Naive thymus-derived CD8-positive, alpha-beta T cell (primary cell): ENCODE results near the gene SLC25A11. TPM values are rescaled to one million over a fixed set of nuclear protein-coding genes. Genes with fewer than 3 reads are reported as not detected.
A peak's percentile ranks its signal among the peaks of the same experiment; 100 is the strongest.

Source experiments
- ATAC-seq, 2 donors: fragments of 150-1000 bp; cut with Tn5 transposase in 1 of 2; sonication (Bioruptor Pico), chemical (Tn5 transposase) in 1 of 2; 1 replicate in 1 of 2; 2 replicates in 1 of 2; pipeline ENCODE4 v1.10.0; 2021; ENCODE audit warnings: mild to moderate bottlenecking in 2 of 2, moderate library complexity in 2 of 2
- POLR2A ChIA-PET: fragments of 350-600 bp; sonication (Branson Sonifier 250); formaldehyde crosslinking; loops from one replicate; lab custom pipeline; 2021; ENCODE audit warnings: antibody characterized with exemption; lab: Charles Lee
- DNase-seq, 10 donors: peaks; one replicate each; pipeline versions ENCODE4 v3.0.0 to v3.0.0-alpha.2; 2020 to 2022
- H3K27ac Mint-ChIP-seq, 10 donors: one replicate each; pipeline ENCODE4 v1.8.0; 2020 to 2022; ENCODE audit warnings: mild to moderate bottlenecking in 10 of 10, mixed read lengths in 10 of 10, moderate library complexity in 4 of 10, inconsistent platforms in 1 of 10
- H3K27me3 Mint-ChIP-seq, 5 donors: one replicate each; pipeline ENCODE4 v1.8.0; 2021 to 2022; ENCODE audit warnings: mixed read lengths in 5 of 5
- H3K36me3 Mint-ChIP-seq, 3 donors: one replicate each; pipeline ENCODE4 v1.8.0; 2020 to 2022; ENCODE audit warnings: mixed read lengths in 3 of 3, mild to moderate bottlenecking in 2 of 3, inconsistent platforms in 1 of 3
- H3K4me1 Mint-ChIP-seq, 4 donors: one replicate each; pipeline ENCODE4 v1.8.0; 2021 to 2022; ENCODE audit warnings: mixed read lengths in 4 of 4
- H3K4me3 Mint-ChIP-seq, 10 donors: one replicate each; pipeline ENCODE4 v1.8.0; 2020 to 2022; ENCODE audit warnings: mild to moderate bottlenecking in 10 of 10, mixed read lengths in 10 of 10, moderate library complexity in 6 of 10, inconsistent platforms in 1 of 10
- H3K9me3 Mint-ChIP-seq, 9 donors: one replicate each; pipeline ENCODE4 v1.8.0; 2020 to 2022; ENCODE audit warnings: mixed read lengths in 9 of 9, mild to moderate bottlenecking in 3 of 9, inconsistent platforms in 1 of 9, moderate library complexity in 1 of 9
- polyA plus RNA-seq, 3 donors: library from polyadenylated mRNA; unstranded; fragments of 300-500 nt; fragmentation: Illumina TruSeq; gene quantifications; one replicate each; pipeline ENCODE4 v1.2.3, GENCODE V29; 2021
- total RNA-seq, 8 experiments: library from RNA in 2 of 8; stranded (reverse) in 2 of 8; gene quantifications; one replicate each; pipeline ENCODE4 v1.2.3 and lab custom pipeline; 2021 to 2026

SLC25A11 gene, protein sequence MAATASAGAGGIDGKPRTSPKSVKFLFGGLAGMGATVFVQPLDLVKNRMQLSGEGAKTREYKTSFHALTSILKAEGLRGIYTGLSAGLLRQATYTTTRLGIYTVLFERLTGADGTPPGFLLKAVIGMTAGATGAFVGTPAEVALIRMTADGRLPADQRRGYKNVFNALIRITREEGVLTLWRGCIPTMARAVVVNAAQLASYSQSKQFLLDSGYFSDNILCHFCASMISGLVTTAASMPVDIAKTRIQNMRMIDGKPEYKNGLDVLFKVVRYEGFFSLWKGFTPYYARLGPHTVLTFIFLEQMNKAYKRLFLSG
- total RNA-seq (10 to 100 TPM; 42.5 to 45.0 TPM), polyA plus RNA-seq (10 to 100 TPM; 75.3 to 78.6 (median 77.6) TPM), total RNA-seq (lab: John Stamatoyannopoulos, UW) (20.2 to 50.0 (median 29.9) reads per million in 6 experiments)

DNA sequence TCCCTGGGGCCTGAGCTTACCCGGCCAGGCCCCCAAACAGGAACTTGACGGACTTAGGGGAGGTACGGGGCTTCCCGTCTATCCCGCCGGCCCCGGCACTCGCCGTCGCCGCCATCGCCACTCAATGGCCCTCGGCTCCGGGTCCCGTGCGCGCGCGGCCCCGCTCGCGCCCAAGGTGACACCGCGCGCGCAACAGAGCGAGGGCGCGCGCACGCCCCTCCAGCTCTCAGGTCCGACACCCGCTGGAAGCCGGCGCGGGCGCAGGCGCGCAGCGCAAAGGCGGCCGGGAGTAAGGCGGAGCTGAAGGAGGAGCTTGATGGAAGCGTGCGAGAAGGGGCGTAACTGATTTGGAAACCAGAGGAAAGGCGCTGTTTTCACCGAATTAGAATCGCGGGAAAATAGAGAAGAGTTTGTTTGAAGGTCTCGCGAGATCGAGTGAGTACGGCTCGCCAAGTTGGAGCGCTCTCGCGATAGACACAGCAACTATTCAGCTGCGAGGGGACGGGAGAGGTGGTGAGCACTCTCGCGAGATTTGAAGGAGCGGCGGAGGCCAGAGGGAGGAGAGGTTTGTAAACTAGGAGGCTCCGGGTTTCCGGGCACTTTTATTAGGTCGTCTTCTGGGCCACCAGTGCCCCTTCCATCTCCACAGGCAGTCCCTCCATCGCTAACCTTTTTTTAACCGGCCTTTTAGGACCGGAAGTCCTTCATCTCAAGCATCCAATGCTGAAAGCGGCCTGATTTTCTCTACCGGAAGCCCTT lies at the start of gene SLC25A11, which contains the start of gene RNF167:
SLC25A11 (minus strand) TSS at position 251 of the 759 bp plus-strand sequence; CDS start at position 115, 136 bp downstream.
RNF167 (plus strand) TSS at position 473 of the 759 bp plus-strand sequence. CDS start 642 bp downstream, outside the sequence.
- POLR2A ChIA-PET: interaction anchor here (0.6 to 25.2 kb wide), 20 partner anchors 11 to 797 kb away, joined by 3 to 635 read pairs (median 8); partner anchors contain the start of genes ARRB2, C17orf107, CAMTA2 and CYB5D2
- peak within 1 kb of the TSS; percentile 91 to 100 (median 96) for H3K4me3 Mint-ChIP-seq
- no peaks in the 10 kb centered on the region for H3K9me3 Mint-ChIP-seq
- peaks cover 0 to 48% (median 10%) of the 10 kb centered on the region in 3 donors for H3K36me3 Mint-ChIP-seq
- peak; percentile 90 to 99 (median 96) for DNase-seq
- ATAC-seq: peak; percentile 85 to 88
- peak within 1 kb of the TSS; percentile 93 to 99 (median 98) for H3K27ac Mint-ChIP-seq
- H3K27me3 Mint-ChIP-seq: no peaks in the 10 kb centered on the region
- peaks cover 44 to 82% (median 71%) of the 10 kb centered on the region in 4 donors for H3K4me1 Mint-ChIP-seq

DNA sequence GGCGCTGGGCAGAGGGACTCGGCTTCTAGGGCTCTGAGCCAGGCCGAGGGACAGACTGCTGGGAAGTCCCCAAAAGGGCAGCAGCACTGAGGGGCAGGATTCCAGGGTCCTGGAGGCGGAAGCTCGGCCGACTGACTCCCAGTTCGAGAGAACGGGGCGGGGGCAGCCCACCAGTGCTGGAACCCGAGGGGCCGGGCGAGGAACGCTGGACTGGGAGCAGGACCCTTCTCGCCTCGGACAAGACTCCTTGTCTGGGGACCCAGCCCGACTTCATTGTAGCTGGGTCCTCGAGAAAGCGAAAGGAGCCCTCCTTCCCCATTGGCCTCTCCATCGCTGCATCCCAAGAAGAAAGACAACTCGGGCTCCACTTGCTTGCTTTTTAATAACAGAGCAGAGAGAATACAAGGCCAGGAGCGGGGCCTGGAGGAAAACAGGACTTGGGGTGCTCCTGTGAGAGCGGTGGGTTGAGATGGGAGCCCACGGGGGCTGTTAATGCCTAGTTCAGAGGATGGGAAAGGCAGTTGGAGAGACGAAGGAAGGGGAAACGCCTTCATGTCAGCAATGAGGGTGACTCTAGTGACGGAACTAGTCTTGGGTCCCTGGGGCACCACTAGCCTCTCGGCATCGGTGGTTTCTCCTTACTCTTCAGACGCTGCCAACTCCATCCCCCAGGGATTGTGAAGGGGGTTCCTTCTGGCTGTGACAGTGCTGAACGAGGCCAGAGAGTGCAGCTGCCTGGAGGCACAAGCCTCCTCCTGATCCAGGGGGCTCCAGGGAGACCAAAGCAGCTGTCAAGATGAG lies 48.1 kb upstream of the SLC25A11 start:
- H3K36me3 Mint-ChIP-seq: peaks cover 0 to 19% (median 0%) of the 10 kb centered on the region in 3 donors
- POLR2A ChIA-PET: interaction anchor here (0.6 to 5.7 kb wide), 15 partner anchors 10 to 198 kb away, joined by 3 to 42 read pairs (median 4); partner anchors contain the start of genes C17orf107, CHRNE, INCA1 and KIF1C
- H3K9me3 Mint-ChIP-seq: no peaks in the 10 kb centered on the region
- peak overlapping the region; percentile 85 to 97 (median 95) for H3K27ac Mint-ChIP-seq
- H3K4me3 Mint-ChIP-seq: peak overlapping the region; percentile 83 to 97 (median 91)
- peak; percentile 21 to 25 for ATAC-seq
- H3K27me3 Mint-ChIP-seq: no peaks in the 10 kb centered on the region
- DNase-seq: peak in 2 of 10 donors; percentile 10
- H3K4me1 Mint-ChIP-seq: peaks cover 30 to 49% (median 40%) of the 10 kb centered on the region in 4 donors

DNA sequence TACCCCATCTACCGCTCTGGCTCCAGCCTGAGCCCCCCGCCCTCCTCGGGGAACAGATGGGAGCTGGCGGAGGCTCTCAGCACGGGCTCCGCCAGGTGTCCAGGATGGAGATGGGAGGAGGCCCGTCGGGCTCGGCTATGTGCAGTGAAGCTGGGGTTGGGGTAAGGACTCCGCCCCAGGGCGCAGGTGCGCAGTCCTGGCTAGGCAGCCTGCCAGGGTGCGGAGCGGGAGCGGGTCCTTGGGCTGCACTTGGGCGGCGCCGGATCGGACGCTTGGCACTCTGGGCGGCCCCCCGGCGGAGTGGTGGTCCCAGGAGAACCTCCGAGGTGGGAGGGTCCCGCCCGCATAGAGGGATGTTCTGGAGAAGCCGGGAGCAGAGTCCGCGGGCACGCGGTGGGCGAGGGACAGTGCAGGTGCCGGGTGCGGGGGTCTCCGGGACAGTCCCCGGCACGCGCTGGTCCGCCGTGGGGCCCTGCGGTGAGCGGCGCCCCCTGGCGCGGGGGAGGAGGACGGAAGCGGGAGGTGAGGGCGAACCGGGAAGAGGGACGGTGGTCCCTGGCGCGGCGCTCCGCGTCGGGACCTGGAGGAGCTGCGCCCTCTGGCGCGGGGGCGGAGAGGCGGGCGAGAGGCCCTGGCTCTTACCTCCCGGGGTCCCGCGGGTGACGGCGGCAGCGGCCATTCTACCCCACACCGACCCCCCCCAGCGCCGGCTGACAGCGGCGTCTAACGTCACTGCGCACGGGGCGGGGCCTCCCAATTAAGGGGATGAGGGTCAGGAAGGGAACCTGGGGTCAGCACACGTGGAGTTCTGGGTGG lies 47.3 kb upstream of the SLC25A11 start, which contains the start of gene CAMTA2:
CAMTA2 (minus strand) TSS at position 725 of the 816 bp plus-strand sequence. CDS start 1,453 bp downstream, outside the sequence.
- Mint-ChIP-seq H3K36me3 (peaks cover 0 to 27% (median 0%) of the 10 kb centered on the region in 3 donors), H3K27me3 (no peaks in the 10 kb centered on the region), H3K27ac (peak within 1 kb of the TSS; percentile 85 to 97 (median 95)), H3K4me3 (peak within 1 kb of the TSS; percentile 83 to 97 (median 91)), H3K4me1 (peaks cover 30 to 49% (median 42%) of the 10 kb centered on the region in 4 donors), H3K9me3 (no peaks in the 10 kb centered on the region)
- peak; percentile 89 for ATAC-seq
- POLR2A ChIA-PET: interaction anchor here (0.6 to 5.7 kb wide), 18 partner anchors 8 to 197 kb away, joined by 3 to 42 read pairs (median 4); partner anchors contain the start of genes CHRNE, INCA1, KIF1C and PFN1
- peak; percentile 81 to 93 (median 84) for DNase-seq

DNA sequence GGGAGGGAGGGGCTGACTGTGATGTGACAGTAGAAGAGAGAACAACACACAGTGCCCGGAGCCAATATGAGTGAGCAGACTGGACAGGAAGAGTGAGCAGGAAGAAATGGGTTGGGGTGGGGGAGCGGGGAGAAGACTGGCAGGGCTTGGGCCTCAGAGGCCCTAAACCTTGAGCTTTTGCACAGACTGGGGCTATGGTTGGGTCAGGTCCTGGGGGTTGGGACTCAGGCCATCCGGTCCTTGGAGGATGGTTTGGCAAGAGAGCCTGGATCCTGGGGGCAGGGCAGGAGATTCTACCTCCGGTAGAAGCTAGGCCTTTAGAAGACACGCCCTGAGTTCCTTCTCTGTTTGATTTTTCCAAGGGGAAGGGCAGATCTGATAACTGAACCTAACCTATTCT lies 46.6 kb upstream of the SLC25A11 start:
- Mint-ChIP-seq H3K27ac (peak overlapping the region; percentile 84 to 97 (median 94)), H3K27me3 (no peaks in the 10 kb centered on the region), H3K4me3 (peak overlapping the region; percentile 83 to 97 (median 91)), H3K36me3 (peaks cover 0 to 33% (median 0%) of the 10 kb centered on the region in 3 donors), H3K9me3 (no peaks in the 10 kb centered on the region), H3K4me1 (peaks cover 28 to 53% (median 45%) of the 10 kb centered on the region in 4 donors)
- DNase-seq: peak in 1 of 10 donors; percentile 42
- POLR2A ChIA-PET: interaction anchor here (0.6 to 5.7 kb wide), 12 partner anchors 9 to 86 kb away, joined by 3 to 42 read pairs (median 4); partner anchors contain the start of genes INCA1, KIF1C, PFN1 and RNF167
- no peak for ATAC-seq

DNA sequence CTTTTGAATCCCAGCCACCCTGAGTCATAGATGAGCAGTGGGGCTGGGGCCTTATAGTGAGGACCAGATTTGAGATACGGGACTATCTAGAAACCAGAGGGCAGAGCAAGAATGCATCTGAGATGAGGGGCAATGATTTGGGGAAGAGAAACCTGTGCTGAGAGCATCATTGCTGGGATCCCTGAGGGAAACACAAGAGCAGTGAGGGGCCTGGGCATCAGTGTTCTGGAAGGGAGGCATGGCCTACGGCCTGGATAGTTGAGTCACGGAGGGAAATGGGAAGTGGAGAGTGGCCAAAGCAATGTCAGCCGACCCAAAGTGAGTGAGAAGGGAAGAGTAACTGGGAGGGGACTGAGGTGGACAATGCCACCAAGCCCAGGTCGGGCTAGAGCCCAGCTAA lies 42.5 kb upstream of the SLC25A11 start:
- Mint-ChIP-seq H3K36me3 (peaks cover 0 to 64% (median 6%) of the 10 kb centered on the region in 3 donors), H3K9me3 (no peaks in the 10 kb centered on the region), H3K4me1 (peaks cover 22 to 48% (median 38%) of the 10 kb centered on the region in 4 donors), H3K4me3 (no peak overlapping the region), H3K27ac (peak overlapping the region in 4 of 10 donors; percentile 59 to 79 (median 68)), H3K27me3 (no peaks in the 10 kb centered on the region)
- POLR2A ChIA-PET: no interaction called here
- no peak for ATAC-seq
- DNase-seq: no peak

DNA sequence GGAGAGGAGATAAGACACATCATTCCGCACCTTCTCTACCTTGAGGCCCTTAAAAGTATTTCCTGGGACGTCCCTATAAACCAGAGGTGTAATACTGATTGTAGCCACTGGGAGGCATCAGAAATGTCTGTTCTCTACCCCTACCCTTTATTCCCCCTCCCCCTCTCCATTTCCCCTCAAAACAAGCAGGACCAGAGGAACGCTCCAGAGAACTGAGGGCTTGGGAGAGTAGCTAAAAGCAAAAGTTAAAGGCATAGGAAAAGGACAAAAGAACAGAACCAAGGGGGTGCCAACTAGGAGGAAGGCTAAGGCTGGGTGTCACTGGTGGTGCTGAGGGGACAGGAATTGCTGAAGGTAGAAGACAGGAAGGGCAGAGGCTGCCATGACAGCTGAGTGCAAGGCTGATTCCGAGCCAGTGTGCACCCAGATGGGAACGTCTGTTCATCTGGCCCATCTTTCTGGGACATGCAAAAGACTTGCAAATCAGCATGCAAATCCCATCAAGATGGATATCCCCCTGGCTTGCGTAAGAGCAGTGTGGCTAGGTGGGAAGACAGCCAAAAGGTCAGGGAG lies 40.9 kb upstream of the SLC25A11 start:
- Mint-ChIP-seq H3K27me3 (no peaks in the 10 kb centered on the region), H3K36me3 (peaks cover 0 to 70% (median 8%) of the 10 kb centered on the region in 3 donors)

DNA sequence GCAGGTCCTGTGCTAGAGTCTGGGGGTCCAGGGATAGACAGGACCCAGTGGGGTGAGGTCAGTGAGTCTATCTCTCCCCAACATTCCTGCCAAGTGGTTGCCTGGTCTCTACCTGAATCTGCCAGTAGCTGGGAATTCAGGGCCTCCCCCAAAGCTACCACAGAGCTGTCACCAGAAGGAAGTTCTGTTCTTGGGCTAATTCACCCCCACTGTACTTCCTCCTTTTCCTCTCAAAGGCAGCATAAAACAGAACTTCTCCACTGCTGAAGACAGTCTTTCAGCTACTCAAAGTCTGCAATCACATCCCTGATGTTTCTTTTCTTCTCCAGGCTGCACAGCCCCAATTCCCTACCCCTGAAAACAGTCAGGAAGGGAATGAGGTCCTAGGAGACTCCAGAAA lies 38.9 kb upstream of the SLC25A11 start:
- no peaks in the 10 kb centered on the region for H3K27me3 Mint-ChIP-seq
- ATAC-seq: no peak
- POLR2A ChIA-PET: interaction anchor here (6.0 kb wide), 1 partner anchor 10 kb away, joined by 37 read pairs; the partner anchor contains the start of gene SPAG7
- H3K36me3 Mint-ChIP-seq: peaks cover 0 to 78% (median 8%) of the 10 kb centered on the region in 3 donors
- H3K4me3 Mint-ChIP-seq: no peak overlapping the region
- H3K4me1 Mint-ChIP-seq: peaks cover 18 to 38% (median 25%) of the 10 kb centered on the region in 4 donors
- H3K9me3 Mint-ChIP-seq: no peaks in the 10 kb centered on the region
- no peak overlapping the region for H3K27ac Mint-ChIP-seq
- DNase-seq: no peak

More for the DNA sequence above, 40.9 kb upstream of the SLC25A11 start:
- H3K27ac Mint-ChIP-seq: peak overlapping the region; percentile 23 to 92 (median 82)
- peak overlapping the region in 6 of 10 donors; percentile 6 to 80 (median 33) for H3K4me3 Mint-ChIP-seq
- peaks cover 18 to 38% (median 25%) of the 10 kb centered on the region in 4 donors for H3K4me1 Mint-ChIP-seq
- H3K9me3 Mint-ChIP-seq: no peaks in the 10 kb centered on the region
- peak; percentile 84 to 87 for ATAC-seq
- peak in 8 of 10 donors; percentile 33 to 74 (median 62) for DNase-seq
- POLR2A ChIA-PET: interaction anchor here (0.6 to 6.0 kb wide), 6 partner anchors 9 to 217 kb away, joined by 3 to 37 read pairs (median 4); partner anchors contain the start of genes ENO3, PFN1 and SPAG7

DNA sequence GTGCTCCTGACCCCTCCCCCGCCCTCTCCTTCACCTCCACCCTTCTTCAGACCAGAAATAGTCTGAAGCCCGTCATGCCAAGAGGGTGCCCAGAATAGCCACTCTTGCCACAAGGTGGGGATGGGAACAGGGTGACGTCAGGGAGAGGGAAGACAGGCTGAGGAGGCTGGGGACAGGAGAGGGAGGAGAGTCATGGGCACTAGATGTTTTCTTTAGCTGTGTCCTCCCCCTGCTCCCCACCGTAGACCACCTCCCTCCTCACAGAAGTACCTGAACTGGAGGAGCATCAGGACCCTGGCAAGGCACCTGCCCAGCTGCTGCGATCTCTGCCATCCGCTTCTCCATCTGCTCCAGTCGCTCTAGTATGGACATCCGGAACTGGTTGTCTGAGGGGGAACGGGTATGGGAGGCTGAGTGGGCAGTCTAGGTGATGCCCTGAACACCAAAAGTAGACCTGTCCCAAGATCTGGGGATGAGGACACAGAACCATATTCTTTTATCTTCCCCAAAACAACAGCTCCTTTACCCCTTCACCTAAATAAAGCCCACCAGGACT lies 34.3 kb upstream of the SLC25A11 start:
- Mint-ChIP-seq H3K9me3 (no peaks in the 10 kb centered on the region), H3K27ac (peak overlapping the region in 5 of 10 donors; percentile 49 to 83 (median 77)), H3K36me3 (peaks cover 0 to 63% (median 10%) of the 10 kb centered on the region in 3 donors), H3K4me1 (peaks cover 5 to 25% (median 14%) of the 10 kb centered on the region in 4 donors), H3K27me3 (no peaks in the 10 kb centered on the region), H3K4me3 (no peak overlapping the region)
- POLR2A ChIA-PET: interaction anchor here (0.6 to 15.5 kb wide), 2 partner anchors 22 to 26 kb away, joined by 4 to 635 read pairs; partner anchors contain the start of genes ENO3, PFN1, RNF167 and SLC25A11
- DNase-seq (no peak), ATAC-seq (no peak)

DNA sequence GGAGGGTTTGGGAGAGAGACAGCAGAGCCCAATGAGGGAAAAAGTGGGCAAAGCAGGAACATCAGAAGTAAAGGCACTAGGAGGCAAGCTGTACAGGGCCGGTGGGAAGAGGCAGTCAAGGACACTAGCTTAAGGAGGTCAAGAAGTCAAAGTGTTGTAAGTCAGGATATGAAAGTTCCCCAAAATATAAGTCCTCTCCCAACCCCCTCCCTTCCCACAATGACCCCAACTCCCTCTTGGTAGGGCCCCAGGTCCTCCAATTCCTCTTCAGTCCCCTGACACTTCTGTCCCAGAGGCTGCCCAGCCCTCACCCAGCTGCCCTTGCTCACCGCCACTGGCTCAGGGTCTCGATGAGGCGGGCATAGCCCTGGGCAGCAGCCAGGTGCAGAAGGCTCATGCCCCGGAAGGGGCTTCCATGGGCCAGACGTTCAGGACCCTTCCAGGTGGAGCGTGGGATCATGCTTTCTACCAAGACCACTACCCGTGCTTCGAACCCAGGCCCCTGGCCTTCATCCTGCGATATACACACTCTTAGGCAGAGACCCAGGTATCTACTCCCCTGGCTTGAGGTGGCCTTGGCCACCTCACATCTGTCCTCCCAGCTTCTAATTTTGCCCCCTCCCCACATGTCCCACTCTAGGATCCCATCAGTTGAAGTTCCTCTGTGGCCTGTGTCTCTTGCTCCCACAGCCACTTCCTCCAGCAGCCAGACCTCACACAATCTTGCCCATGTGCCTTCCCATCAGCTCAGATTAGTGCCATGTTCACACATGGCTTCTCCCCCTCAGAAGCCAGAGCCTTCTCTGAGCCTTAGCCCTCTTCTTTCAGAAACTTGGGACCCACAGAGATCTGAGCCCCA lies 33.6 kb upstream of the SLC25A11 start:
- POLR2A ChIA-PET: interaction anchor here (0.6 to 15.5 kb wide), 2 partner anchors 23 to 26 kb away, joined by 4 to 635 read pairs; partner anchors contain the start of genes ENO3, PFN1, RNF167 and SLC25A11
- no peaks in the 10 kb centered on the region for H3K27me3 Mint-ChIP-seq
- no peaks in the 10 kb centered on the region for H3K9me3 Mint-ChIP-seq
- H3K36me3 Mint-ChIP-seq: peaks cover 0 to 56% (median 10%) of the 10 kb centered on the region in 3 donors
- DNase-seq (no peak), ATAC-seq (no peak)
- peak overlapping the region in 1 of 10 donors; percentile 11 for H3K4me3 Mint-ChIP-seq
- H3K27ac Mint-ChIP-seq: peak overlapping the region in 6 of 10 donors; percentile 49 to 83 (median 76)
- H3K4me1 Mint-ChIP-seq: peaks cover 5 to 19% (median 15%) of the 10 kb centered on the region in 4 donors
